DND-41 (cell line): ENCODE results near the gene TM7SF3.

Experiments
- CTCF ChIP-seq: IDR thresholded peaks from 2 replicates; pipeline ENCODE4 v1.5.1; 2012; ENCODE audit warnings: borderline replicate concordance, low read length, moderate library complexity, mild to moderate bottlenecking; ENCODE audit not compliant: poor library complexity, severe bottlenecking; ENCODE audit errors: extremely low read depth
- EZH2 ChIP-seq: IDR thresholded peaks from 3 replicates; pipeline ENCODE4 v1.6.1; 2012; ENCODE audit warnings: borderline replicate concordance, low read depth, mild to moderate bottlenecking, moderate library complexity, low read length, inconsistent platforms; ENCODE audit not compliant: severe bottlenecking

DNA sequence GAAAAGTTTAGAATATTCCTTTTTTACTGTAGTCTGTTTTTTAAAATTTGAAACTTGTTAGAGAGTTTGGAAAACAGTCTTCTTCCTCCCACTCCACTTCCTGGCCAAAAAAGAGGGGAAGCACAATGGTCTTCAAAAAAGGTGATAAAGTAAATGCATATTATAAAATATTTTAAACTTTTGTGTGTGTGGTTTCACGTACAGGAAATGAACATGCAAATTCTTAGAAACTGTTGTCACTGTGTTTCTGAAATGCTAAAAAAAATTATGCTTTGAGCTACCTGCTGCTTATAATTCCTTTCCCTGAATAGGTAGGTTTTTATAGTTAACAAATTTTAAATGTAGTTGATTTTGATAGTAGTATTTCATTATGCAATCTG lies 73.0 kb downstream of the TM7SF3 start:
- no peak for TF ChIP-seq CTCF
- no peak for TF ChIP-seq EZH2
